Neutrophil (primary cell): Measurements from ENCODE around the gene DOK7.

Source experiments
- H3K27ac ChIP-seq: fragments of 200-600 bp; sonication (generic); 2 replicates; pipeline ENCODE4 v1.5.1; 2016; ENCODE audit warnings: mild to moderate bottlenecking, moderate library complexity
- H3K27me3 ChIP-seq: fragments of 200-600 bp; sonication (generic); 2 replicates; pipeline ENCODE4 v1.6.0; 2016; ENCODE audit warnings: mild to moderate bottlenecking
- H3K36me3 ChIP-seq: fragments of 200-600 bp; sonication (generic); 2 replicates; pipeline ENCODE4 v1.5.1; 2017
- H3K4me1 ChIP-seq, 2 experiments: fragments of 200-600 bp in 1 of 2; sonication (generic) in 1 of 2; 1 replicate in 1 of 2; 2 replicates in 1 of 2; pipeline versions ENCODE4 v1.5.1 to v1.6.1; 2013 to 2016; ENCODE audit warnings: low read depth in 1 of 2, low read length in 1 of 2, mild to moderate bottlenecking in 1 of 2, moderate library complexity in 1 of 2; ENCODE audit not compliant: control insufficient read depth in 1 of 2, insufficient read depth in 1 of 2
- H3K4me3 ChIP-seq, 2 experiments: fragments of 200-600 bp in 1 of 2; sonication (generic) in 1 of 2; 1 replicate in 1 of 2; 2 replicates in 1 of 2; pipeline ENCODE4 v1.5.1; 2013 to 2016; ENCODE audit warnings: low read depth in 1 of 2, low read length in 1 of 2, mild to moderate bottlenecking in 1 of 2, moderate library complexity in 1 of 2
- H3K9me3 ChIP-seq: fragments of 200-600 bp; sonication (generic); 2 replicates; pipeline ENCODE4 v1.5.1; 2016
- TF ChIP-seq, protein P1 (sequence below): fragments of 200-600 bp; sonication (generic); IDR thresholded peaks from 2 replicates; pipeline ENCODE4 v1.5.1; 2016; ENCODE audit warnings: antibody characterized with exemption

The DOK7 gene

DNA sequence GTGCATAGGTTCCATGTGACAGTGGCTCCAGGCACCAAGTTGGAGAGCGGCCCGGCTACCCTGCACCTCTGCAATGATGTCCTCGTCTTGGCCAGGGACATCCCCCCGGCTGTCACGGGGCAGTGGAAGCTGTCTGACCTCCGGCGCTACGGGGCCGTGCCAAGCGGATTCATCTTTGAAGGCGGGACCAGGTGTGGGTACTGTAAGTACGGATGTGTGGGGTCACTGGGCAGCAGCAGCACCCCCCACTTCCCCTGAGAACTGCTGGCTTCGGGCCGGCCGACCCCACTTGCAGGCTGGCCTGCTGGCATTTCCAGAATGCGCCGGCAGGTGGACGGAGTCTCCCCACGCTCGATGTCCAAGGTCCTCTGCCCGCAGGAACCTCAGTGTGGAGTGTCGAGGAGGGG is 13.2 kb downstream of the DOK7 start:
- Histone ChIP-seq H3K4me3 (no peak overlapping the region), H3K36me3 (no peaks in the 10 kb centered on the region), H3K9me3 (no peaks in the 10 kb centered on the region), H3K27ac (no peak overlapping the region), H3K27me3 (peaks cover 11% of the 10 kb centered on the region), H3K4me1 (no peaks in the 10 kb centered on the region)
- TF ChIP-seq, protein P1, sequence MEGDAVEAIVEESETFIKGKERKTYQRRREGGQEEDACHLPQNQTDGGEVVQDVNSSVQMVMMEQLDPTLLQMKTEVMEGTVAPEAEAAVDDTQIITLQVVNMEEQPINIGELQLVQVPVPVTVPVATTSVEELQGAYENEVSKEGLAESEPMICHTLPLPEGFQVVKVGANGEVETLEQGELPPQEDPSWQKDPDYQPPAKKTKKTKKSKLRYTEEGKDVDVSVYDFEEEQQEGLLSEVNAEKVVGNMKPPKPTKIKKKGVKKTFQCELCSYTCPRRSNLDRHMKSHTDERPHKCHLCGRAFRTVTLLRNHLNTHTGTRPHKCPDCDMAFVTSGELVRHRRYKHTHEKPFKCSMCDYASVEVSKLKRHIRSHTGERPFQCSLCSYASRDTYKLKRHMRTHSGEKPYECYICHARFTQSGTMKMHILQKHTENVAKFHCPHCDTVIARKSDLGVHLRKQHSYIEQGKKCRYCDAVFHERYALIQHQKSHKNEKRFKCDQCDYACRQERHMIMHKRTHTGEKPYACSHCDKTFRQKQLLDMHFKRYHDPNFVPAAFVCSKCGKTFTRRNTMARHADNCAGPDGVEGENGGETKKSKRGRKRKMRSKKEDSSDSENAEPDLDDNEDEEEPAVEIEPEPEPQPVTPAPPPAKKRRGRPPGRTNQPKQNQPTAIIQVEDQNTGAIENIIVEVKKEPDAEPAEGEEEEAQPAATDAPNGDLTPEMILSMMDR, result no peak

DNA sequence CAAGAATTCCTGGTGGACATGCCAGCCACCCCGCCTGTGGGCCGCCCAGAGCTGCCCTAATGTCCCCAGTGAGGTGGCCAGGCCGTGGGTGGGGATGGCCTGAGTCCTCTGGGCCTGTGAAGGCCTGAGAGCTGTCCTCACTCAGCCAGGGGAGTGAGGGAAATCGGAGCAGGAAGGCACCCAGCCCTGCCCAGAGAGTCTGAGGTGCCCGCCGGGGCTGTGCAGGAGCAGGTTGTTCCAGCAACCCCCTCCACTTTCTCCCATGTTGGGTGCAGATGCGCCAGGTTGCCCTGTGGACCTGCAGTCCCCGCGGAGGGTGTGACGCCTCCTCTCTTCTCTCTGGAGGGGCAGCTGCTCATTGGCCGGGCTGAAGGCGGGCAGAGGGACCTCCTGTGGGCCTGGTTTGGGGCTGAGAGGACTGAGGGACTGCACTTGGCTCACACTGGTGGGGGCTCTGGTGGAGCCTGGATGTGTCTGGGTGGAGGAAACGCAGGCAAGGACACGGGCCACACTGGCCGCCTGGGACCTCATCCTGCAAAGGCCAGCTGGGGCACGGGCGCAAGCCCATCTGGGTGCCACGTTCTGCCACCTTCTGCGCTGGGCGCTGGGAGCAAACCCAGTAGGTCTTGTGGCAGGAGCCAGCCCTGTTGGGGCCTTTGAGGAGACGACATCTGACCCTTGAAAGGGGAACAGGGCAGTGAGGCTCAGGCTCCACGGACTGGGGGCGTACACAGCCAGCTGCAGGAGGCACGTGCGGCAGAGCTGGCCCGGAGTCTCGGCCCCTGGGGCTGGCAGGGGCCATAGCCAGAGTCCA is 14.0 kb downstream of the DOK7 start:
- H3K4me3 ChIP-seq, result no peak overlapping the region
- peaks cover 19% of the 10 kb centered on the region for H3K27me3 ChIP-seq
- TF ChIP-seq, protein P1, result no peak
- H3K27ac ChIP-seq, result no peak overlapping the region
- H3K36me3 ChIP-seq, result no peaks in the 10 kb centered on the region
- H3K9me3 ChIP-seq, result no peaks in the 10 kb centered on the region
- H3K4me1 ChIP-seq, result no peaks in the 10 kb centered on the region

DNA sequence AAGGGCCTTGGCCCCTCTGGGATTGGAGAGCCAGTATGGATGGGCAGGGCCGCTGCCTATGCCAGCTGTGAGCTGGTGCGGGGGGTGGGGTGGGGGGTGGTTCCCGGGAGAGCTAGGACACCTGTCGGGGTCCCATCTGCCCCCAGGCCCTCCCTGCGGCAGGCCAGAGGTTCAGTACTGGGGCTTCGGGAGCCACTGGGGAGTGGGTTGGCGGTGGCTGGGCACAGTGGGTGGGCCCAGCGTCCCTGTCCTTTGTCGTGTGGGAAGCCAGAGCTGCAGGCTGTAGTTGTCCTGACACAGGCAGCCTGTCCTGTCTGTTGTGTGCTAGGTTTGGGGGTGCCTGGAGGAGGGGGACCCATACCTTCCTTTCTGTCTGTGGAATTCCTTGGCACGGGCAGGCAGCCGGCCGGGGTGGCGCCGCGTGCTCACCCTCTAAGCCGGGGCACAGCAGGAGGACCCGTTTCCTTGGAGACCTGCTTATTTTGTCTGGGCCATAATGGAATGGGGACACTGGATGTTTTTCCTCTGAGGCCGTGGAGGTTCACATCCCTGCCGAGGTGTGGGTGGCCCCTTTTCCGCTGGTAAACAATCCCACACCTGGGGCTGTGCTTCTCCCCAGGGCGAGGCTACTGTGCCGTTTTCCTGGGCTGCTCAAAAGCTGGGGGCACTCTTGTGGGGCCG is 14.8 kb downstream of the DOK7 start:
- no peaks in the 10 kb centered on the region for H3K9me3 ChIP-seq

DNA sequence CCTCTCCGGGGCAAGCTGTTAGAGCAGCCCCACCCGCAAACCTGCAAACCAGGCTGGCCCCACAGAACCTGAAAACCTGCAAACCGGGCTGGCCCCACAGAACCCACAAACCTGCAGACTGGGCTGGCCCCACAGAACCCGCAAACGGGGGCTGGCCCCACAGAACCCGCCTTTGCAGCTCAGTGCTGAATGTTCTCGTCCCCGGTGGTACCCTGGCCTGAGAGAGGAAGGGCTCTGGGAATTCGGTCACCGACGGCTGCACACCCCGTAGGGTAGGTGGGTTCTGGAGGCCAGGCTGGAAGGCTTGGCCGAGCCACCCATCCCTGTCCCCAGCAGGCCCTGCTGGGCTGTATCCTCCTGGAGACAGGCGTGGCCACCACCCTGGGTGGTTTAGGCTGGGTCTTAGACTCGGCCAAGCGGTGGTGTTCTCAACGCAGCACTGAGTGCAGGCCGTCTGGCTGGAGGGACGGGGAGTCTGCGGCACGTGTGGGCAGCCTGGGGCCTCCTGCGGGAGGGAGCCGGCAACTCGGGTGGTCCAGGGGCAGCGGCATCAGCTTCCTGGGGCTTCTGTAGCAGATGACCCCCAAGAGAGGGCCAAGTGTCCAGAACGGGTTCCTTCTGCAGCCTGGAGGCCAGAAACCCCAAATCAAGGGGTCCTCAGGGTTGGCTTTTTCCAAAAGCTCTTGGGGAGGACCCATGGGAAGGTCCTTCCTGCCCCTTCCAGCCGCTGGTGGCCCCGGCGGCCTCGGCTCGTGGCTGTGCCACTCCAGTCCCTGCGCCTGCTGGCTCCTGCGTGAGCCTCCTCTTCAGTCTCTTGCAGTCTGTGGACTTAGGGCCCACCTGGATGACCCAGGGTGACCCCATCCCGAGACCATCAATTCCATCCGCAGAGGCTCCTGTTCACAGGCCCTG is 15.6 kb downstream of the DOK7 start:
- Histone ChIP-seq H3K36me3 (no peaks in the 10 kb centered on the region), H3K4me3 (no peak overlapping the region), H3K27me3 (peaks cover 34% of the 10 kb centered on the region), H3K27ac (no peak overlapping the region), H3K4me1 (no peaks in the 10 kb centered on the region), H3K9me3 (no peaks in the 10 kb centered on the region)
- TF ChIP-seq, protein P1, result no peak

More for the DNA sequence above, 14.8 kb downstream of the DOK7 start:
- Histone ChIP-seq H3K4me1 (no peaks in the 10 kb centered on the region), H3K4me3 (no peak overlapping the region), H3K27ac (no peak overlapping the region), H3K27me3 (peaks cover 26% of the 10 kb centered on the region), H3K36me3 (no peaks in the 10 kb centered on the region)
- TF ChIP-seq, protein P1, result no peak

DNA sequence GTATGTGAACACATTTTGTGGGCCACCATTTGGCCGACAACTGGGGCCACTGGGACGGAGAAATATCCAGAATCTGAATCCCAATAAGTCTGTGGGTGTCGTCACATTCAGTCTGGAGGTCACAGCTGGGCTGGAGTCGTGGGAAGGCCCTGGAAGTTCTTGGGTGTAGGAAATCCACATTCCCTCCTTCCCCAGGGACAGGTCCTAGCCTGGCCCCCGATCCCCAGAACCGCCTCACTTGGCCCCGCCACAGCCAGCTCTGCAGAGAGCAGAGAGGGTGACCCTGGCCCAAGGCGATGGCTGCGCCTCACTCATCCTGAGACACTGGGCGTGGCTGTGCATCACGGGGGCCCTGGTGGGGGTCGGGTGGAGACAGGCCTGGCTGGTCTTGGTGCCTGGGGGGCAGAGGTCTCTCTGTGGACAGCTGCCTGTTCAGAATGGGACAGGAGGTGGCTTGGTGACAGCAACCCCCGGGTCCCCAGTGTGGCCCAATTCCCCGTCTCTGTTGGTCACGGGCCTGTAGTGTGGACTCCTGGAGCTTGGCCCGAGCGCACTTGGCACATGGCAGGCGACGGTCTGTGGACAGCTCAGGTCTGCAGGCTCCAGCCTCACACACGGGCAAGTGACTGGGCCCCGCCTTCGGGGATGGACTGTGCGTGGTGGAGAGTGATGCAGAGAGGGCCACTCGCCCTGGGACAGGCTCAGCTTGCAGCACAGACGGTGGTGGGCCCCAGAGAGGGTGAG is 16.4 kb downstream of the DOK7 start:
- Histone ChIP-seq H3K9me3 (no peaks in the 10 kb centered on the region), H3K27ac (no peak overlapping the region), H3K27me3 (peaks cover 43% of the 10 kb centered on the region), H3K4me3 (no peak overlapping the region), H3K4me1 (no peaks in the 10 kb centered on the region), H3K36me3 (no peaks in the 10 kb centered on the region)
- TF ChIP-seq, protein P1, result no peak
